ENCODE measurements around the gene LYSMD2.

The LYSMD2 gene

DNA sequence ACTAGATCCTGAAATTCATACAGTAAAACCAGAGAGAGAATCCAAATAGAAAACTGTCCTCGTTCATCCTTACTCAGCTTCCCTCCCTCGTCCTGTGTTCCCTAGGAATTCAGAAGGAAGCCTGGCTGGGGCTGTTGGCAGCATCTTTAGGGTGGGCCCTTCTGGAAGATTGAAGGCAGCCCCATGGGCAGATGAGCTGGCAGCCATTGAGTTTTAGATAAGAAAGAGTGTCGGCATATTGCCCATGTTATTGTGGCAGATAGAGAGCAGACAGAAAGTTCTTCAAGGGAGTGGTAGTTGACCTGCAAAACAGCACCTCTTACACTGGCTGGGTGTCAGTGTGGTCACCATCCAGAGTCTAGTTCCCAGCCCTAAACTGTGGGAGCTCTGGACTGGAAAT is 37.5 kb upstream of the LYSMD2 start:
- DNase-seq (ENCODE audit: low read depth, low spot score): no peak
- Histone ChIP-seq H3K27ac (no peak overlapping the region), H3K9me3 (ENCODE audit: low read depth, low read length) (no peaks in the 10 kb centered on the region), H3K4me3 (no peak overlapping the region), H3K36me3 (ENCODE audit: insufficient read depth, low read length) (no peaks in the 10 kb centered on the region), H3K9ac (ENCODE audit: insufficient read length) (no peak overlapping the region)
- no peak for TF ChIP-seq FOXP2 (optimal IDR thresholded peaks at IDR 0.05; ENCODE audit: control extremely low read depth, extremely low read length, insufficient read depth)
- no peak for TF ChIP-seq EZH2 (IDR thresholded peaks at IDR 0.05)
- TF ChIP-seq POLR2AphosphoS5 (IDR thresholded peaks at IDR 0.05; ENCODE audit: borderline replicate concordance, low read depth, low read length): no peak

DNA sequence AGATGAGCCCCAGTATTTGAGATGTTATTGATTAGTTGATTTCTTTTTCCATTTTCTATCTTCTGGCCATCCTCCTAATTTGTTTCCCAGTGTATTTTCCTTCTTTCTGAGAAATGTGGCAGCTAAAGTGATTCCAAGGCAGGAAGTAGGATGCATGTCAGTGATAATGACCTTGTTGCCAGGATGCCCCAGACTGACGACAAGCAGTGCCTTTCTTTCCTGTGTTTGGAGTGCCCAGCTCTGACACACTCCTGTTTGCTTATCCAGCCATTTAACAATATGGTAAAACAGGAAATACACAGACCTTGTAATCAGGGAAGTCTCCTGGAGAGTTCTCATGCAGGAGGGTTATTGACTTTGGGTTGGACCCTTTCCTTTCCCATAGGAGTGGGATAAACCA is 34.3 kb upstream of the LYSMD2 start:
- Histone ChIP-seq H3K4me3 (no peak overlapping the region), H3K9me3 (ENCODE audit: low read depth, low read length) (no peaks in the 10 kb centered on the region), H3K27ac (no peak overlapping the region), H3K9ac (ENCODE audit: insufficient read length) (no peak overlapping the region), H3K36me3 (ENCODE audit: insufficient read depth, low read length) (no peaks in the 10 kb centered on the region)
- no peak for TF ChIP-seq FOXP2 (optimal IDR thresholded peaks at IDR 0.05; ENCODE audit: control extremely low read depth, extremely low read length, insufficient read depth)
- TF ChIP-seq EZH2 (IDR thresholded peaks at IDR 0.05): no peak
- no peak for TF ChIP-seq POLR2AphosphoS5 (IDR thresholded peaks at IDR 0.05; ENCODE audit: borderline replicate concordance, low read depth, low read length)
- DNase-seq (ENCODE audit: low read depth, low spot score): no peak

DNA sequence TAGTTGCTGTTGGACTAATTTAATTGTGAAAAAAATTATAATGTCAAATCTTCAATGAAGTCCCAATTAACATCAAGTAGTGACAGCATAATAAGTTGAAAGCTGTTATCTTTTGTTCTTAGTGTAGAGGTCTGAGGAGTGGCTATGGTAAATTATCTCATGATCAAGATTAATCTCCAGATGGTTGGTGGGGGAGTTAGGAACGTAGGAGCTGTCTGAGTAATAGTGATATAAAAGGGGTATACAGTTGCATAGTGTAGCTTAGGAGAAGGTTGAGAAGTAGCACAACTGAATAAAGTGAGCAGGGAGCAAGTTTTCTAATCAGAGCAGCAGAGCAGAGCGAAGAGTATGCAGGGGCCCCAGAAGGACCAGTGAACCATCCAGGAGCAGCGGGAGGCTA is 33.4 kb upstream of the LYSMD2 start:
- H3K4me3 ChIP-seq: no peak overlapping the region
- TF ChIP-seq FOXP2 (optimal IDR thresholded peaks at IDR 0.05; ENCODE audit: control extremely low read depth, extremely low read length, insufficient read depth) (no peak), POLR2AphosphoS5 (IDR thresholded peaks at IDR 0.05; ENCODE audit: borderline replicate concordance, low read depth, low read length) (no peak), EZH2 (IDR thresholded peaks at IDR 0.05) (no peak)
- H3K9me3 ChIP-seq (ENCODE audit: low read depth, low read length): no peaks in the 10 kb centered on the region
- no peak overlapping the region for H3K27ac ChIP-seq
- no peak overlapping the region for H3K9ac ChIP-seq (ENCODE audit: insufficient read length)
- DNase-seq (ENCODE audit: low read depth, low spot score): no peak
- no peaks in the 10 kb centered on the region for H3K36me3 ChIP-seq (ENCODE audit: insufficient read depth, low read length)

- Histone ChIP-seq H3K9ac (ENCODE audit: insufficient read length) (no peak overlapping the region), H3K9me3 (ENCODE audit: low read depth, low read length) (no peaks in the 10 kb centered on the region), H3K4me3 (no peak overlapping the region), H3K27ac (no peak overlapping the region), H3K36me3 (ENCODE audit: insufficient read depth, low read length) (no peaks in the 10 kb centered on the region)
- DNase-seq (ENCODE audit: low read depth, low spot score): no peak
- TF ChIP-seq FOXP2 (optimal IDR thresholded peaks at IDR 0.05; ENCODE audit: control extremely low read depth, extremely low read length, insufficient read depth): no peak
- no peak for TF ChIP-seq EZH2 (IDR thresholded peaks at IDR 0.05)
- no peak for TF ChIP-seq POLR2AphosphoS5 (IDR thresholded peaks at IDR 0.05; ENCODE audit: borderline replicate concordance, low read depth, low read length)
Observed at GRCh38 chr15:51768018-51768417, 30.6 kb upstream of the LYSMD2 start.

GRCh38 chr15:51766341-51766740 is 28.9 kb upstream of the LYSMD2 start:
- no peak overlapping the region for H3K4me3 ChIP-seq
- no peak for TF ChIP-seq POLR2AphosphoS5 (IDR thresholded peaks at IDR 0.05; ENCODE audit: borderline replicate concordance, low read depth, low read length)
- no peak for TF ChIP-seq FOXP2 (optimal IDR thresholded peaks at IDR 0.05; ENCODE audit: control extremely low read depth, extremely low read length, insufficient read depth)
- TF ChIP-seq EZH2 (IDR thresholded peaks at IDR 0.05): no peak
- no peaks in the 10 kb centered on the region for H3K9me3 ChIP-seq (ENCODE audit: low read depth, low read length)
- no peaks in the 10 kb centered on the region for H3K36me3 ChIP-seq (ENCODE audit: insufficient read depth, low read length)
- no peak overlapping the region for H3K27ac ChIP-seq
- H3K9ac ChIP-seq (ENCODE audit: insufficient read length): no peak overlapping the region
- no peak for DNase-seq (ENCODE audit: low read depth, low spot score)

GRCh38 chr15:51765751-51766150 is 28.3 kb upstream of the LYSMD2 start:
- TF ChIP-seq POLR2AphosphoS5 (IDR thresholded peaks at IDR 0.05; ENCODE audit: borderline replicate concordance, low read depth, low read length): no peak
- no peaks in the 10 kb centered on the region for H3K36me3 ChIP-seq (ENCODE audit: insufficient read depth, low read length)
- H3K4me3 ChIP-seq: no peak overlapping the region
- H3K9me3 ChIP-seq (ENCODE audit: low read depth, low read length): no peaks in the 10 kb centered on the region
- DNase-seq (ENCODE audit: low read depth, low spot score): no peak
- H3K9ac ChIP-seq (ENCODE audit: insufficient read length): no peak overlapping the region
- no peak overlapping the region for H3K27ac ChIP-seq

DNA sequence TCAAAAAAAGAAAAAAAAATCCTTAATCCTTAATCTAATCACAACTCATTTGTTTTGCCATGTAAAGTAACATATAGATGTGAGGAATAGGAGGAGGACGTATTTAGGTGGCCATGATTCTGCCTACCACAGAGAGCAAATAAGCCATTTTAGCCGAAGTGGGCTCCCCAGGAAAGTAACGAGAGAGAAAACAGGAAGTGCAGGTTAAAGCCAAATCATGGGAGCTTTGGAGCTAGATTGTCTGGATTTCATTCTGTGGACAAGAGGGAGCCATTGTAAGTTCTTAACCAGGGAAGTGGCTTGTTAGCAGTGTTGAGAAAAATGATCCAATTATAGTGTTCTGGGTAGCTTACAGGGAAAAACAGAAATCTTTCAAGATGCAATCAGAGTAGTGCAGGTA is 23.4 kb upstream of the LYSMD2 start:
- Histone ChIP-seq H3K36me3 (ENCODE audit: insufficient read depth, low read length) (no peaks in the 10 kb centered on the region), H3K27ac (no peak overlapping the region), H3K9ac (ENCODE audit: insufficient read length) (no peak overlapping the region), H3K4me3 (no peak overlapping the region), H3K9me3 (ENCODE audit: low read depth, low read length) (no peaks in the 10 kb centered on the region)
- no peak for DNase-seq (ENCODE audit: low read depth, low spot score)
- no peak for TF ChIP-seq POLR2AphosphoS5 (IDR thresholded peaks at IDR 0.05; ENCODE audit: borderline replicate concordance, low read depth, low read length)
- TF ChIP-seq FOXP2 (optimal IDR thresholded peaks at IDR 0.05; ENCODE audit: control extremely low read depth, extremely low read length, insufficient read depth): no peak
- TF ChIP-seq EZH2 (IDR thresholded peaks at IDR 0.05): no peak

- no peak overlapping the region for H3K4me3 ChIP-seq
- H3K27ac ChIP-seq: no peak overlapping the region
- no peak overlapping the region for H3K9ac ChIP-seq (ENCODE audit: insufficient read length)
- no peak for DNase-seq (ENCODE audit: low read depth, low spot score)
- H3K36me3 ChIP-seq (ENCODE audit: insufficient read depth, low read length): no peaks in the 10 kb centered on the region
- TF ChIP-seq POLR2AphosphoS5 (IDR thresholded peaks at IDR 0.05; ENCODE audit: borderline replicate concordance, low read depth, low read length) (no peak), EZH2 (IDR thresholded peaks at IDR 0.05) (no peak), FOXP2 (optimal IDR thresholded peaks at IDR 0.05; ENCODE audit: control extremely low read depth, extremely low read length, insufficient read depth) (no peak)
- no peaks in the 10 kb centered on the region for H3K9me3 ChIP-seq (ENCODE audit: low read depth, low read length)
Observed at GRCh38 chr15:51759557-51760070, 22.2 kb upstream of the LYSMD2 start.

DNA sequence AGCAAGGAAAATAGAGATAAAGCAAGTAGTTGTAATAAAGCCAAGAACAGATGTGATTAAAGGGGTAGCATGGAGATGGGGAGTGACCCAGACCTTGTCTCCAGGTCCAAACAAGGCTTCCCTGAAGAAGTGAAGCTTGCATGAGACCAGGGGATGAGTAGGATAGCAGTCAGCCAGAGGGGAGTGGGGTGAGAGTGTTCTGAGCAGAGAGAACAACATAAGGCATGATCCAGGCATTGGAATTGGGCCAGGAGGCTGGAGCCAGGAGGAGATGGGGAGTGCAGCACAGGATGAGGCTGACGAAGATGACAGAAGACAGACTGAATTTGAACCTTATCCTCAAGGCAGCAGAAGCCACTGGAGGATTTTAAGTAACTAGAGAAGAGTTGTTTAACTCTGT is 21.2 kb upstream of the LYSMD2 start:
- no peak for DNase-seq (ENCODE audit: low read depth, low spot score)
- Histone ChIP-seq H3K4me3 (no peak overlapping the region), H3K36me3 (ENCODE audit: insufficient read depth, low read length) (no peaks in the 10 kb centered on the region), H3K9me3 (ENCODE audit: low read depth, low read length) (no peaks in the 10 kb centered on the region), H3K27ac (no peak overlapping the region), H3K9ac (ENCODE audit: insufficient read length) (no peak overlapping the region)
- TF ChIP-seq POLR2AphosphoS5 (IDR thresholded peaks at IDR 0.05; ENCODE audit: borderline replicate concordance, low read depth, low read length): no peak
- no peak for TF ChIP-seq EZH2 (IDR thresholded peaks at IDR 0.05)
- TF ChIP-seq FOXP2 (optimal IDR thresholded peaks at IDR 0.05; ENCODE audit: control extremely low read depth, extremely low read length, insufficient read depth): no peak
